ENCODE measurements around the gene DYRK3. TPM values are rescaled to one million over a fixed set of nuclear protein-coding genes. Genes with fewer than 3 reads are reported as not detected.

The DYRK3 gene
- total and polyA plus RNA-seq, 2 experiments from 2014 or later, result 8.4 to 21.2 TPM

GRCh38 chr1:206653715-206654459 lies 18.6 kb downstream of the DYRK3 start:
- Histone ChIP-seq H3K4me3 (no peak overlapping the region), H3K36me3 (no peaks in the 10 kb centered on the region), H3K9me3 (ENCODE audit: low read depth) (no peaks in the 10 kb centered on the region), H3K27ac (no peak overlapping the region), H3K4me1 (ENCODE audit: low read depth) (peaks cover 9% of the 10 kb centered on the region), H3K27me3 (no peaks in the 10 kb centered on the region)
- DNase-seq (ENCODE audit: low read depth in 1 of 2, low spot score in 1 of 2), result no peak
- TF ChIP-seq CTCF (IDR thresholded peaks at IDR 0.05; ENCODE audit: low read depth, low read length), result no peak

GRCh38 chr1:206654828-206655227 lies 19.5 kb downstream of the DYRK3 start:
- Histone ChIP-seq H3K4me3 (no peak overlapping the region), H3K9me3 (ENCODE audit: low read depth) (no peaks in the 10 kb centered on the region), H3K4me1 (ENCODE audit: low read depth) (peaks cover 14% of the 10 kb centered on the region), H3K36me3 (no peaks in the 10 kb centered on the region), H3K27ac (no peak overlapping the region), H3K27me3 (no peaks in the 10 kb centered on the region)
- no peak for TF ChIP-seq CTCF (IDR thresholded peaks at IDR 0.05; ENCODE audit: low read depth, low read length)
- DNase-seq (ENCODE audit: low read depth in 1 of 2, low spot score in 1 of 2), result no peak

- Histone ChIP-seq H3K36me3 (no peaks in the 10 kb centered on the region), H3K27ac (no peak overlapping the region), H3K4me3 (no peak overlapping the region), H3K4me1 (ENCODE audit: low read depth) (peaks cover 18% of the 10 kb centered on the region), H3K27me3 (no peaks in the 10 kb centered on the region), H3K9me3 (ENCODE audit: low read depth) (no peaks in the 10 kb centered on the region)
- TF ChIP-seq CTCF (IDR thresholded peaks at IDR 0.05; ENCODE audit: low read depth, low read length), result no peak
- DNase-seq (ENCODE audit: low read depth in 1 of 2, low spot score in 1 of 2), result peak in 1 of 2 donors; percentile 30
These were observed 20.1 kb downstream of the DYRK3 start for GRCh38 chr1:206655471-206655882.

DNA sequence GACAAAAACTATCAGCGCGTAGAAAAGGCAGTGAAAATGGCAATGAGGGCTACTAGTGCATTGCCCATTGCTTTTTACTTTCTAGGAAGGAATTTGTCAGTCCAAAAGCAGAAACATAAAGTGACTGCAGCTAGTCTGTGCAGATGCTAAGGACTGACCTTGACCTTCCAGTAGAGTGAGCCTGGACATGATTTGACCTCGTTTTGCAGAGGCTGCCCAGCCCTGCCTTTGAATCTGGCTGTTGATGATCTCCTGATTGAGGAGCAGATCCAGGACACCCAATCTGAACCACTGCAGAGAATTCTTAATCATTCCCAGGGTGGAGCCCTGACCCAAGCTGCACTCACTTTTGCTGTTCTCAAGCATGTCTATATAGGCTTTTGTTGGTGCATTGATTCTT lies 21.6 kb downstream of the DYRK3 start:
- no peaks in the 10 kb centered on the region for H3K36me3 ChIP-seq
- H3K4me3 ChIP-seq, result no peak overlapping the region
- TF ChIP-seq CTCF (IDR thresholded peaks at IDR 0.05; ENCODE audit: low read depth, low read length), result no peak
- H3K27ac ChIP-seq, result no peak overlapping the region
- H3K27me3 ChIP-seq, result no peaks in the 10 kb centered on the region
- H3K9me3 ChIP-seq (ENCODE audit: low read depth), result no peaks in the 10 kb centered on the region
- H3K4me1 ChIP-seq (ENCODE audit: low read depth), result peaks cover 18% of the 10 kb centered on the region
- DNase-seq (ENCODE audit: low read depth in 1 of 2, low spot score in 1 of 2), result no peak

DNA sequence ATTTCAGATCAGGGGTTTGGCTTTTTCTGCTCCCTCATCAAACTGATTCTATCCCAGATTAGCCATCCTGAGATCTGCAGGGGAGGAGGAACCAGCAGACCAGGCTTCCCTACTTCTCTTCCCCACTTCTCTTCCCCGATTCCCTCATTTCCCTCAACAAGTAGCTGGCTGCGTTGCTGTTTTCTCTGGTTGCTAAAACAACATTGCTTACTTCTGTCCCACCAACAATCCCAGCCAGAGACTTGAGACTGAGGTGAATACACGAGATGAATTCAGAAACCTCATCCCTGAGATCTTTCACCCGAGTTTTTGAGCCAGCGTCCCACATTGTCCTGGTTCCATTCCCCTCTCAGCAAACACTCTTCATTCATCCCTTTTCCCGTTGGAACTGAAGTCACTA lies 22.4 kb downstream of the DYRK3 start:
- H3K27ac ChIP-seq, result peak overlapping the region; percentile 80
- no peaks in the 10 kb centered on the region for H3K36me3 ChIP-seq
- H3K4me3 ChIP-seq, result no peak overlapping the region
- H3K9me3 ChIP-seq (ENCODE audit: low read depth), result no peaks in the 10 kb centered on the region
- no peak for TF ChIP-seq CTCF (IDR thresholded peaks at IDR 0.05; ENCODE audit: low read depth, low read length)
- H3K4me1 ChIP-seq (ENCODE audit: low read depth), result peaks cover 22% of the 10 kb centered on the region
- no peak for DNase-seq (ENCODE audit: low read depth in 1 of 2, low spot score in 1 of 2)
- H3K27me3 ChIP-seq, result no peaks in the 10 kb centered on the region

All from cardiac muscle cell (in vitro differentiated cells and primary cell).